Head of caudate nucleus (tissue), 42 donors: ENCODE measurements around the gene PPP1R9B.

ENCODE experiments used
- DNase-seq, 42 donors: peaks; one replicate each; pipeline versions ENCODE4 v3.0.0 to v3.0.0-alpha.2; 2020 to 2021; ENCODE audit warnings: mixed read lengths in 7 of 42
- intact Hi-C: fragments of 100-400 bp; cut with DNase I; formaldehyde crosslinking; loops from one replicate; pipeline ENCODE4 v1.15.0; 2022

The PPP1R9B gene

DNA sequence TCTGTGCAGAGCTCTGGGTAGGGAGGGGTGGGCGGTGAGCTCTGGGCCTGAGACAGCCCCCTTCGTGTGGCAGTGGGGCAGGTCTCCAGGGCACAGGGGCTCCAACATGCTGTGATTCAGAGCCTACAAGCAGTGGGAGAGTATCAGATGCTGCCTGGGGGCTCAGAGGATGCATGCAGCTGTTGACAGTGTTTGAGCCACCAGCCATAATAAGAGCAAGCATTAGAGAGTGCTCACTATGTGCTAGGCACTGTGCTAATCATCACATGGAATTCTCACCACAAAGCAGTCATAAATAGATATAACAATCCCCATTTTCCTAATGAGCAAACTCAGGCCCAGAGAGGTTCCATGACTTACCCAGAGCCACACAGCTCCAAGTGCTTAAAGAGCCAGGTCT is 47.2 kb downstream of the PPP1R9B start:
- intact Hi-C loops = no loop called here

DNA sequence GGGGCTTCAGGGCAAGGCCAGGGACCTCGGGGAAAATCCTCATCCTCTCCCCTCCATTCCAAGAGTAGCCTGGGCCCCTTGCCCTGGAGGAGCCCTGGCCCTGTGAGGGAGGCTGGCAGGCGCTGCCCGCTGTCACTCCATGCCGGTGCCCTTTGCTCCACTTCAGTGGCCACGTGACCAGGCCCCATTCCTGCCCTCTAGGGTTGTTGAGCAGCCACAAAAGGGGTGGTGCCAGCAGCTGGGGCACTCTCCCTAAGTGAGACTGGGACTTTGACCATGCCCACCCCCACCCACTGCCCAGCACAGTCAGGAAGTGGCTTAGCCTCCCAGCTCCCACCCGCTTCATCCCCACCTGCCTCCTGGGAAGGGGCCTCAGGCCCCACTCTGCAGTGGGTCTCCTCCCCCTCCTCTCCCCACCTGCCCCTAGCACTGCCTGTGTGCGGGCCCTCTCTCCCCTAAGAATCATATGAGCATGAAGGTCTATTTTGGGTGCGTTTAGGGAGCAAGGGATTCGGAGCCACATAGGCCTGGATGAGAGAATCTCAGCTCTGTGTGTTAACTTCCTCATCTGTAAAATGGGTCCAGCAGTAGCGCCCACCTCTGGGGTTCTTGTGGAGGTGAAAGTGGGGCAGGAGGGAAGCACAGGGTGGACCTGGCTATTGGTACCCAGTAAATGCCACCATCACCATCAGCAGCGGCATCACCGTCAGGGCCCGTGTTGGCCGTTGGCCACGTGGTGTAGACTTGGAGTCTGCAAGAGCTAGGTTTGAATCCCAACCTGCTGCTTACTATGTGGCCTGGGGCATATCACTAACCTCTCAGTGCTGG is 48.1 kb downstream of the PPP1R9B start:
- intact Hi-C loops = no loop called here
- DNase-seq = peak in 37 of 42 donors; percentile 35 to 86 (median 69)

More for the DNA sequence above, 47.2 kb downstream of the PPP1R9B start:
- no peak for DNase-seq

- peak in 34 of 42 donors; percentile 34 to 78 (median 56) for DNase-seq
- intact Hi-C loops = no loop called here
Observed at GRCh38 chr17:50101346-50102163, 48.9 kb downstream of the PPP1R9B start.

GRCh38 chr17:50100921-50101345 is 49.5 kb downstream of the PPP1R9B start:
- peak in 21 of 42 donors; percentile 18 to 72 (median 46) for DNase-seq
- intact Hi-C loops = no loop called here

GRCh38 chr17:50100480-50100883 is 50.0 kb downstream of the PPP1R9B start:
- intact Hi-C loops = no loop called here

DNA sequence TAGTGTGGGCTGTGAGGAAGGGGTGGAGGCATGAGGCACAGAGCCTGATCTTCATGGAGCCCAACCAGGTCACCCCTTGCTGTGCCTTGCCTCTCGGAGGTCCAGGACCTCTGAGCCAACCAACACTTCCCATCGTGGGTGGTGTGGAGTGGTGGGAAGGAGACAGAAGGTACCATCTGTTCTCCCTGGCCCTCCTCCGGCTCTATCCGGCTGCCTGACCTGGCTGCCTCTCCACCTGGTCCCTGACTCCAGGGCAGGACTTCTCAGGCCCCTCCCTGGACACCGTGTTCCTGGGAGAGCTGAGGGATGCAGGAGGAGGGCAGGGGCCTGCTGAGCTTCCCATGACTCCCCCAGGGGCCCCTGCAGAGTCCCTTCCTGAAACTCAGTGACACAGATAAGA is 51.5 kb downstream of the PPP1R9B start:
- intact Hi-C loops = no loop called here
- no peak for DNase-seq

More at GRCh38 chr17:50100480-50100883, 50.0 kb downstream of the PPP1R9B start:
- no peak for DNase-seq

GRCh38 chr17:50098583-50098982 is 51.9 kb downstream of the PPP1R9B start:
- no peak for DNase-seq
- intact Hi-C loops = no loop called here

DNA sequence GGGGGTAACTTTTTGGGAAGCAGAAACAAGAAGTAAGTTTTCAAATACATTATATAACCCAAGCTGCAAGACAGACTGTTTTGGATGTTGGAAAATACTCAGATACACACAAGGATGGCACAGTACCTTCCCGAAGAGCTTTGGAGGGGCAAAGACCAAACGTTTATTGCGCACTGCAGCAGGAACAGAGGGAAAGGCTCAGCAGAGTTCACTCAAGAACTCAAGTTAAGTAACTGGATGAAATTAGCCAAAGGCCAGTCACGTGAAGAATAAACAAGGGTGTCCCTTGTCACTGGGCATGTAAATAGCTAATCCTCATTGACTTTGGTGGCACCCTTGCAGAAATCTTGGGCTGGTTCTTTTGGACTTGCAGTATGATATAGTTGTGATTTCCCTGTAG is 52.6 kb downstream of the PPP1R9B start:
- intact Hi-C loops = no loop called here
- DNase-seq = no peak

- DNase-seq = no peak
- intact Hi-C loops = no loop called here
Observed at GRCh38 chr17:50097455-50097854, 53.0 kb downstream of the PPP1R9B start.

- intact Hi-C loops = no loop called here
- no peak for DNase-seq
Observed at GRCh38 chr17:50096758-50097157, 53.7 kb downstream of the PPP1R9B start.

- DNase-seq = peak in 10 of 42 donors; percentile 22 to 58 (median 40)
- intact Hi-C loops = no loop called here
Observed at GRCh38 chr17:50096092-50096491, 54.4 kb downstream of the PPP1R9B start.

- DNase-seq = peak in 2 of 42 donors; percentile 39 to 60
- intact Hi-C loops = loop anchor here (2.0 kb wide), 1 partner anchor 55 kb away; the partner anchor contains the start of gene PPP1R9B
Observed at GRCh38 chr17:50095626-50096037, 54.8 kb downstream of the PPP1R9B start.

- DNase-seq = peak; percentile 92 to 98 (median 97)
Observed at GRCh38 chr17:50094753-50095619, 55.5 kb downstream of the PPP1R9B start, which contains the start of gene PDK2. Gene PDK2, plus strand, starts transcription at chr17:50095351. Its CDS starts 85 bp downstream, at chr17:50095436.

GRCh38 chr17:50094243-50094752 is 56.2 kb downstream of the PPP1R9B start:
- peak; percentile 86 to 98 (median 95) for DNase-seq
- intact Hi-C loops = loop anchor here (2.0 kb wide), 1 partner anchor 57 kb away; the partner anchor contains the start of gene PPP1R9B

More at GRCh38 chr17:50094753-50095619, 55.5 kb downstream of the PPP1R9B start, which contains the start of gene PDK2:
- intact Hi-C loops = loop anchor here (2.0 kb wide), 1 partner anchor 56 kb away; the partner anchor contains the start of gene PPP1R9B

DNA sequence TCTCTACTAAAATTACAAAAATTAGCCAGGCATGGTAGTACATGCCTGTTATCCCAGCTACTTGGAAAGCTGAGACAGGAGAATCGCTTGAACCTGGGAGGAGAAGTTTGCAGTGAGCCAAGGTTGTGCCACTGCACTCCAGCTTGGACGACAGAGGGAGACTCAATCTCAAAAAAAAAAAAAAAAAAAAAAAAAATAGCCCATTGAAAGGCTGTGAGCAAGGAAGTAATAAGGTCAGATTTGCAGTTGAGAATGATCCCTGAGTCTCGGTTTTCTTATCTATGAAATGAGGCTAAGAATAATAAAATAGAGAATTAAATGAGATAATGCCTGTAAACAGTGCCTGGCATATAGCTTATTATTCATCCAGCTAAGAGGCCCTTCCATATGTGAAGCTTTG is 56.7 kb downstream of the PPP1R9B start:
- no peak for DNase-seq
- intact Hi-C loops = loop anchor here (2.0 kb wide), 1 partner anchor 57 kb away; the partner anchor contains the start of gene PPP1R9B

- intact Hi-C loops = no loop called here
- no peak for DNase-seq
Observed at GRCh38 chr17:50093246-50093645, 57.2 kb downstream of the PPP1R9B start.

- DNase-seq = no peak
- intact Hi-C loops = no loop called here
Observed at GRCh38 chr17:50091918-50092285, 58.6 kb downstream of the PPP1R9B start.
